Natural killer cell (primary cell): ENCODE measurements around the gene NPNT. TPM values are rescaled to one million over a fixed set of nuclear protein-coding genes. Genes with fewer than 3 reads are reported as not detected.

Experiments used
- ATAC-seq, 3 donors: fragments of 150-1000 bp in 2 of 3; fragments of 200-7000 bp in 1 of 3; cut with Tn5 transposase; 1 replicate in 1 of 3; 2 replicates in 2 of 3; pipeline ENCODE4 v1.10.0; 2021; ENCODE audit warnings: mild to moderate bottlenecking in 2 of 3, moderate library complexity in 2 of 3
- DNase-seq, 2 donors: peaks; one replicate each; pipeline versions ENCODE4 v3.0.0 to v3.0.0-alpha.2; 2013 to 2021; ENCODE audit warnings: mixed read lengths in 1 of 2
- H3K27ac ChIP-seq: one replicate; pipeline ENCODE4 v1.5.1; 2013; ENCODE audit warnings: mild to moderate bottlenecking, low read length
- H3K27me3 ChIP-seq: one replicate; pipeline ENCODE4 v1.6.1; 2013; ENCODE audit warnings: low read length; ENCODE audit not compliant: control insufficient read depth, insufficient read depth
- H3K36me3 ChIP-seq: one replicate; pipeline ENCODE4 v1.6.1; 2013; ENCODE audit warnings: low read length; ENCODE audit not compliant: control insufficient read depth, insufficient read depth
- H3K4me1 ChIP-seq: one replicate; pipeline ENCODE4 v1.6.1; 2013; ENCODE audit warnings: low read length; ENCODE audit not compliant: control insufficient read depth, insufficient read depth
- H3K4me3 ChIP-seq: one replicate; pipeline ENCODE4 v1.5.1; 2013; ENCODE audit warnings: low read length
- H3K9me3 ChIP-seq: one replicate; pipeline ENCODE4 v1.6.1; 2013; ENCODE audit warnings: low read length; ENCODE audit not compliant: control insufficient read depth, insufficient read depth
- H3K27ac Mint-ChIP-seq, 2 donors: one replicate each; pipeline ENCODE4 v1.8.0; 2022; ENCODE audit warnings: mild to moderate bottlenecking in 2 of 2, mixed read lengths in 2 of 2, moderate library complexity in 1 of 2
- H3K27me3 Mint-ChIP-seq, 2 donors: one replicate each; pipeline ENCODE4 v1.8.0; 2022; ENCODE audit warnings: low read depth in 2 of 2, mixed read lengths in 2 of 2
- H3K36me3 Mint-ChIP-seq: one replicate; pipeline ENCODE4 v1.8.0; 2022; ENCODE audit warnings: mixed read lengths
- H3K4me1 Mint-ChIP-seq, 2 donors: one replicate each; pipeline ENCODE4 v1.8.0; 2022; ENCODE audit warnings: mixed read lengths in 2 of 2
- H3K4me3 Mint-ChIP-seq: one replicate; pipeline ENCODE4 v1.8.0; 2022; ENCODE audit warnings: mild to moderate bottlenecking, moderate library complexity, mixed read lengths
- H3K9me3 Mint-ChIP-seq, 2 donors: one replicate each; pipeline ENCODE4 v1.8.0; 2022; ENCODE audit warnings: mixed read lengths in 2 of 2
- CTCF ChIP-seq: fragments of 200-600 bp; IDR thresholded peaks from one replicate; pipeline ENCODE4 v1.8.0; 2022; ENCODE audit warnings: antibody characterized with exemption
- WGBS: methylation state at CpG from one replicate; pipeline ENCODE4 v1.1.7; 2013; ENCODE audit warnings: missing lambda C conversion rate; ENCODE audit not compliant: insufficient coverage; 5-methylcytosine and 5-hydroxymethylcytosine counted together
- intact Hi-C: fragments of 100-400 bp; cut with micrococcal nuclease; formaldehyde crosslinking; loops from one replicate; pipeline ENCODE4 v1.14.2; 2022
- total RNA-seq, 4 donors: library from RNA; stranded (reverse); fragments of 120-200 nt in 1 of 4; gene quantifications; one replicate each; pipeline versions ENCODE4 v1.2.3 to v1.2.4, GENCODE V29; 2013 to 2022

NPNT gene
- total RNA-seq, 3 donors from 2014 or later (not counting 1 experiment from before 2014, with no cell fraction given), result not detected

GRCh38 chr4:106002994-106003393 lies 107.7 kb downstream of the NPNT start:
- Mint-ChIP-seq H3K4me1 (no peaks in the 10 kb centered on the region), H3K9me3 (peaks cover 2 to 4% of the 10 kb centered on the region in 2 donors), H3K27me3 (no peaks in the 10 kb centered on the region), H3K4me3 (no peak overlapping the region), H3K36me3 (no peaks in the 10 kb centered on the region), H3K27ac (no peak overlapping the region)
- no peaks in the 10 kb centered on the region for H3K27me3 ChIP-seq
- 79% methylated on average over 2 of the region's 2 CpGs for WGBS
- no peak for ATAC-seq
- H3K36me3 ChIP-seq, result no peaks in the 10 kb centered on the region
- H3K4me3 ChIP-seq, result no peak overlapping the region
- intact Hi-C loops, result no loop called here
- no peaks in the 10 kb centered on the region for H3K4me1 ChIP-seq
- no peak for DNase-seq
- no peaks in the 10 kb centered on the region for H3K9me3 ChIP-seq
- no peak for TF ChIP-seq CTCF
- no peak overlapping the region for H3K27ac ChIP-seq

- H3K4me3 ChIP-seq, result no peak overlapping the region
- TF ChIP-seq CTCF, result no peak
- no peaks in the 10 kb centered on the region for H3K27me3 ChIP-seq
- Mint-ChIP-seq H3K36me3 (peaks cover 10% of the 10 kb centered on the region), H3K27ac (no peak overlapping the region), H3K4me1 (no peaks in the 10 kb centered on the region), H3K27me3 (no peaks in the 10 kb centered on the region), H3K9me3 (peaks cover 18 to 32% of the 10 kb centered on the region in 2 donors), H3K4me3 (no peak overlapping the region)
- WGBS, result 100% methylated on average over 1 of the region's 2 CpGs
- peaks cover 6% of the 10 kb centered on the region for H3K9me3 ChIP-seq
- no peaks in the 10 kb centered on the region for H3K4me1 ChIP-seq
- H3K27ac ChIP-seq, result no peak overlapping the region
- intact Hi-C loops, result no loop called here
- DNase-seq, result no peak
- ATAC-seq, result no peak
- no peaks in the 10 kb centered on the region for H3K36me3 ChIP-seq
These were observed 115.5 kb downstream of the NPNT start for GRCh38 chr4:106010761-106011160.

GRCh38 chr4:106011387-106011786 lies 116.1 kb downstream of the NPNT start:
- peaks cover 6% of the 10 kb centered on the region for H3K9me3 ChIP-seq
- no peak for ATAC-seq
- Mint-ChIP-seq H3K27me3 (no peaks in the 10 kb centered on the region), H3K36me3 (peaks cover 10% of the 10 kb centered on the region), H3K9me3 (peaks cover 18 to 32% of the 10 kb centered on the region in 2 donors), H3K4me1 (no peaks in the 10 kb centered on the region), H3K27ac (no peak overlapping the region), H3K4me3 (no peak overlapping the region)
- no peaks in the 10 kb centered on the region for H3K4me1 ChIP-seq
- intact Hi-C loops, result no loop called here
- no CpG with 5 or more reads among the region's 1 CpG for WGBS
- TF ChIP-seq CTCF, result no peak
- no peak overlapping the region for H3K4me3 ChIP-seq
- H3K27ac ChIP-seq, result no peak overlapping the region
- H3K36me3 ChIP-seq, result no peaks in the 10 kb centered on the region
- DNase-seq, result no peak
- no peaks in the 10 kb centered on the region for H3K27me3 ChIP-seq

GRCh38 chr4:106017975-106018374 lies 122.7 kb downstream of the NPNT start:
- Mint-ChIP-seq H3K27ac (no peak overlapping the region), H3K9me3 (peaks cover 13 to 17% of the 10 kb centered on the region in 2 donors), H3K36me3 (no peaks in the 10 kb centered on the region), H3K4me3 (no peak overlapping the region), H3K27me3 (no peaks in the 10 kb centered on the region), H3K4me1 (no peaks in the 10 kb centered on the region)
- no peaks in the 10 kb centered on the region for H3K9me3 ChIP-seq
- no peak overlapping the region for H3K27ac ChIP-seq
- no peak overlapping the region for H3K4me3 ChIP-seq
- TF ChIP-seq CTCF, result no peak
- intact Hi-C loops, result no loop called here
- ATAC-seq (no peak), DNase-seq (no peak)
- H3K4me1 ChIP-seq, result no peaks in the 10 kb centered on the region
- H3K27me3 ChIP-seq, result no peaks in the 10 kb centered on the region
- WGBS, result 86% methylated on average over 4 of the region's 5 CpGs
- no peaks in the 10 kb centered on the region for H3K36me3 ChIP-seq
